Measurements from ENCODE around the gene ADAMTSL1. TPM values are rescaled to one million over a fixed set of nuclear protein-coding genes. Genes with fewer than 3 reads are reported as not detected.

ADAMTSL1 gene
- total and polyA plus RNA-seq, 2 experiments from 2014 or later, result 2.3 to 5.0 TPM

DNA sequence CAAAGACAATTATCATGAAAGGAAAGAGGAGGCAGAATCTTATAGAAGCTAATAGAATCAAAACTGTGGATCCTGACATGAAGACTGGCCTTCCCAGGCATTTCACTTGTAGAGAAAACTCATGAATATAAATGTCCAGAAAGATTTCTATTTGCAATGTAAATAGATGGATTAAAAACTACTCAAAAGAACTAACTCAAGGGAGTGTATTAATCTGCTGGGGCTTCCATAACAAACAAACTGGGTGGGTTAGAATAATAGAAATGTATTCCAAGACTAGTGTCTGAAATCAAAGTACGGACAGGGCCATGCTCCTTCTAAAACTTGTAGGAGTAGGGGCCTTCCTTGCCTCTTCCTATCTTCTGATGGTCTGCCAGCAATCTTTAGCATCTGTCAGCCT is 267.4 kb downstream of the ADAMTSL1 start:
- H3K4me2 ChIP-seq, result no peak overlapping the region
- Mint-ChIP-seq H3K9me3 (no peaks in the 10 kb centered on the region), H3K27me3 (ENCODE audit: insufficient read depth, low read depth, poor library complexity) (no peaks in the 10 kb centered on the region), H3K4me1 (peaks cover 6% of the 10 kb centered on the region), H3K36me3 (ENCODE audit: low read depth) (no peaks in the 10 kb centered on the region), H3K4me3 (no peak overlapping the region), H3K27ac (no peak overlapping the region)
- H3K27ac ChIP-seq (ENCODE audit: low read depth), result no peak overlapping the region
- H3K4me3 ChIP-seq, result no peak overlapping the region
- H3K9me2 ChIP-seq (ENCODE audit: insufficient read depth), result no peaks in the 10 kb centered on the region; the same call in 1 of the 2 replicates
- no peaks in the 10 kb centered on the region for H3F3A ChIP-seq (replicated peaks; ENCODE audit: low read depth)
- H4K20me1 ChIP-seq (replicated peaks; ENCODE audit: insufficient read depth), result no peaks in the 10 kb centered on the region
- TF ChIP-seq EZH2 (IDR thresholded peaks at IDR 0.05; ENCODE audit: low read depth, unreplicated experiment) (no peak), CREB1 (CRISPR knock-in tag; IDR thresholded peaks at IDR 0.05; ENCODE audit: low read depth) (no peak), ZNF114 (CRISPR knock-in tag; IDR thresholded peaks at IDR 0.05) (no peak), NANOG (IDR thresholded peaks at IDR 0.05; ENCODE audit: borderline replicate concordance) (no peak), ZNF331 (CRISPR knock-in tag; IDR thresholded peaks at IDR 0.05; ENCODE audit: low read depth) (no peak), JUNB (IDR thresholded peaks at IDR 0.05; ENCODE audit: unreplicated experiment) (no peak)
- TF ChIP-seq, protein P1, sequence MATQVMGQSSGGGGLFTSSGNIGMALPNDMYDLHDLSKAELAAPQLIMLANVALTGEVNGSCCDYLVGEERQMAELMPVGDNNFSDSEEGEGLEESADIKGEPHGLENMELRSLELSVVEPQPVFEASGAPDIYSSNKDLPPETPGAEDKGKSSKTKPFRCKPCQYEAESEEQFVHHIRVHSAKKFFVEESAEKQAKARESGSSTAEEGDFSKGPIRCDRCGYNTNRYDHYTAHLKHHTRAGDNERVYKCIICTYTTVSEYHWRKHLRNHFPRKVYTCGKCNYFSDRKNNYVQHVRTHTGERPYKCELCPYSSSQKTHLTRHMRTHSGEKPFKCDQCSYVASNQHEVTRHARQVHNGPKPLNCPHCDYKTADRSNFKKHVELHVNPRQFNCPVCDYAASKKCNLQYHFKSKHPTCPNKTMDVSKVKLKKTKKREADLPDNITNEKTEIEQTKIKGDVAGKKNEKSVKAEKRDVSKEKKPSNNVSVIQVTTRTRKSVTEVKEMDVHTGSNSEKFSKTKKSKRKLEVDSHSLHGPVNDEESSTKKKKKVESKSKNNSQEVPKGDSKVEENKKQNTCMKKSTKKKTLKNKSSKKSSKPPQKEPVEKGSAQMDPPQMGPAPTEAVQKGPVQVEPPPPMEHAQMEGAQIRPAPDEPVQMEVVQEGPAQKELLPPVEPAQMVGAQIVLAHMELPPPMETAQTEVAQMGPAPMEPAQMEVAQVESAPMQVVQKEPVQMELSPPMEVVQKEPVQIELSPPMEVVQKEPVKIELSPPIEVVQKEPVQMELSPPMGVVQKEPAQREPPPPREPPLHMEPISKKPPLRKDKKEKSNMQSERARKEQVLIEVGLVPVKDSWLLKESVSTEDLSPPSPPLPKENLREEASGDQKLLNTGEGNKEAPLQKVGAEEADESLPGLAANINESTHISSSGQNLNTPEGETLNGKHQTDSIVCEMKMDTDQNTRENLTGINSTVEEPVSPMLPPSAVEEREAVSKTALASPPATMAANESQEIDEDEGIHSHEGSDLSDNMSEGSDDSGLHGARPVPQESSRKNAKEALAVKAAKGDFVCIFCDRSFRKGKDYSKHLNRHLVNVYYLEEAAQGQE (IDR thresholded peaks at IDR 0.05; ENCODE audit: unreplicated experiment), result no peak
- TF ChIP-seq, protein P2, sequence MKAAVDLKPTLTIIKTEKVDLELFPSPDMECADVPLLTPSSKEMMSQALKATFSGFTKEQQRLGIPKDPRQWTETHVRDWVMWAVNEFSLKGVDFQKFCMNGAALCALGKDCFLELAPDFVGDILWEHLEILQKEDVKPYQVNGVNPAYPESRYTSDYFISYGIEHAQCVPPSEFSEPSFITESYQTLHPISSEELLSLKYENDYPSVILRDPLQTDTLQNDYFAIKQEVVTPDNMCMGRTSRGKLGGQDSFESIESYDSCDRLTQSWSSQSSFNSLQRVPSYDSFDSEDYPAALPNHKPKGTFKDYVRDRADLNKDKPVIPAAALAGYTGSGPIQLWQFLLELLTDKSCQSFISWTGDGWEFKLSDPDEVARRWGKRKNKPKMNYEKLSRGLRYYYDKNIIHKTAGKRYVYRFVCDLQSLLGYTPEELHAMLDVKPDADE (IDR thresholded peaks at IDR 0.05), result no peak
- TF ChIP-seq, protein P3, sequence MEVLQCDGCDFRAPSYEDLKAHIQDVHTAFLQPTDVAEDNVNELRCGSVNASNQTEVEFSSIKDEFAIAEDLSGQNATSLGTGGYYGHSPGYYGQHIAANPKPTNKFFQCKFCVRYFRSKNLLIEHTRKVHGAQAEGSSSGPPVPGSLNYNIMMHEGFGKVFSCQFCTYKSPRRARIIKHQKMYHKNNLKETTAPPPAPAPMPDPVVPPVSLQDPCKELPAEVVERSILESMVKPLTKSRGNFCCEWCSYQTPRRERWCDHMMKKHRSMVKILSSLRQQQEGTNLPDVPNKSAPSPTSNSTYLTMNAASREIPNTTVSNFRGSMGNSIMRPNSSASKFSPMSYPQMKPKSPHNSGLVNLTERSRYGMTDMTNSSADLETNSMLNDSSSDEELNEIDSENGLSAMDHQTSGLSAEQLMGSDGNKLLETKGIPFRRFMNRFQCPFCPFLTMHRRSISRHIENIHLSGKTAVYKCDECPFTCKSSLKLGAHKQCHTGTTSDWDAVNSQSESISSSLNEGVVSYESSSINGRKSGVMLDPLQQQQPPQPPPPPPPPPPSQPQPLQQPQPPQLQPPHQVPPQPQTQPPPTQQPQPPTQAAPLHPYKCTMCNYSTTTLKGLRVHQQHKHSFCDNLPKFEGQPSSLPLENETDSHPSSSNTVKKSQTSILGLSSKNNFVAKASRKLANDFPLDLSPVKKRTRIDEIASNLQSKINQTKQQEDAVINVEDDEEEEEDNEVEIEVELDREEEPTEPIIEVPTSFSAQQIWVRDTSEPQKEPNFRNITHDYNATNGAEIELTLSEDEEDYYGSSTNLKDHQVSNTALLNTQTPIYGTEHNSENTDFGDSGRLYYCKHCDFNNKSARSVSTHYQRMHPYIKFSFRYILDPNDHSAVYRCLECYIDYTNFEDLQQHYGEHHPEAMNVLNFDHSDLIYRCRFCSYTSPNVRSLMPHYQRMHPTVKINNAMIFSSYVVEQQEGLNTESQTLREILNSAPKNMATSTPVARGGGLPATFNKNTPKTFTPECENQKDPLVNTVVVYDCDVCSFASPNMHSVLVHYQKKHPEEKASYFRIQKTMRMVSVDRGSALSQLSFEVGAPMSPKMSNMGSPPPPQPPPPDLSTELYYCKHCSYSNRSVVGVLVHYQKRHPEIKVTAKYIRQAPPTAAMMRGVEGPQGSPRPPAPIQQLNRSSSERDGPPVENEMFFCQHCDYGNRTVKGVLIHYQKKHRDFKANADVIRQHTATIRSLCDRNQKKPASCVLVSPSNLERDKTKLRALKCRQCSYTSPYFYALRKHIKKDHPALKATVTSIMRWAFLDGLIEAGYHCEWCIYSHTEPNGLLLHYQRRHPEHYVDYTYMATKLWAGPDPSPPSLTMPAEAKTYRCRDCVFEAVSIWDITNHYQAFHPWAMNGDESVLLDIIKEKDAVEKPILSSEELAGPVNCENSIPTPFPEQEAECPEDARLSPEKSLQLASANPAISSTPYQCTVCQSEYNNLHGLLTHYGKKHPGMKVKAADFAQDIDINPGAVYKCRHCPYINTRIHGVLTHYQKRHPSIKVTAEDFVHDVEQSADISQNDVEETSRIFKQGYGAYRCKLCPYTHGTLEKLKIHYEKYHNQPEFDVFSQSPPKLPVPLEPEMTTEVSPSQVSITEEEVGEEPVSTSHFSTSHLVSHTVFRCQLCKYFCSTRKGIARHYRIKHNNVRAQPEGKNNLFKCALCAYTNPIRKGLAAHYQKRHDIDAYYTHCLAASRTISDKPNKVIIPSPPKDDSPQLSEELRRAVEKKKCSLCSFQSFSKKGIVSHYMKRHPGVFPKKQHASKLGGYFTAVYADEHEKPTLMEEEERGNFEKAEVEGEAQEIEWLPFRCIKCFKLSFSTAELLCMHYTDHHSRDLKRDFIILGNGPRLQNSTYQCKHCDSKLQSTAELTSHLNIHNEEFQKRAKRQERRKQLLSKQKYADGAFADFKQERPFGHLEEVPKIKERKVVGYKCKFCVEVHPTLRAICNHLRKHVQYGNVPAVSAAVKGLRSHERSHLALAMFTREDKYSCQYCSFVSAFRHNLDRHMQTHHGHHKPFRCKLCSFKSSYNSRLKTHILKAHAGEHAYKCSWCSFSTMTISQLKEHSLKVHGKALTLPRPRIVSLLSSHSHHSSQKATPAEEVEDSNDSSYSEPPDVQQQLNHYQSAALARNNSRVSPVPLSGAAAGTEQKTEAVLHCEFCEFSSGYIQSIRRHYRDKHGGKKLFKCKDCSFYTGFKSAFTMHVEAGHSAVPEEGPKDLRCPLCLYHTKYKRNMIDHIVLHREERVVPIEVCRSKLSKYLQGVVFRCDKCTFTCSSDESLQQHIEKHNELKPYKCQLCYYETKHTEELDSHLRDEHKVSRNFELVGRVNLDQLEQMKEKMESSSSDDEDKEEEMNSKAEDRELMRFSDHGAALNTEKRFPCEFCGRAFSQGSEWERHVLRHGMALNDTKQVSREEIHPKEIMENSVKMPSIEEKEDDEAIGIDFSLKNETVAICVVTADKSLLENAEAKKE (CRISPR knock-in tag; IDR thresholded peaks at IDR 0.05), result no peak
- no peak overlapping the region for H2AFZ ChIP-seq
- no peaks in the 10 kb centered on the region for H3K4me1 ChIP-seq (ENCODE audit: insufficient read depth)
- H3K27me3 ChIP-seq (ENCODE audit: insufficient read depth), result no peaks in the 10 kb centered on the region
- DNase-seq (ENCODE audit: low spot score), result no peak
- H3K79me2 ChIP-seq (replicated peaks; ENCODE audit: insufficient read depth), result no peaks in the 10 kb centered on the region
- no peak for ATAC-seq
- H3K36me3 ChIP-seq (ENCODE audit: insufficient read depth), result no peaks in the 10 kb centered on the region
